GM19328 (cell line): ENCODE data around the gene CYB561.

Experiments
- ATAC-seq: cut with Tn5 transposase; IDR thresholded peaks from one replicate; pipeline ENCODE4 v1.9.1; 2021; ENCODE audit warnings: mild to moderate bottlenecking, moderate library complexity; ENCODE audit not compliant: unreplicated experiment

CYB561 gene

GRCh38 chr17:63435681-63436522 lies 10.2 kb downstream of the CYB561 start:
- ATAC-seq: no peak

- no peak for ATAC-seq
Observed at GRCh38 chr17:63434951-63435571, 11.0 kb downstream of the CYB561 start.

GRCh38 chr17:63433746-63434591 lies 12.1 kb downstream of the CYB561 start:
- no peak for ATAC-seq

GRCh38 chr17:63431939-63432804 lies 13.9 kb downstream of the CYB561 start:
- ATAC-seq: no peak

- ATAC-seq: no peak
Observed at GRCh38 chr17:63431618-63431938, 14.5 kb downstream of the CYB561 start.

- ATAC-seq: no peak
Observed at GRCh38 chr17:63430223-63430622, 15.9 kb downstream of the CYB561 start.

- ATAC-seq: no peak
Observed at GRCh38 chr17:63429766-63430165, 16.3 kb downstream of the CYB561 start.

- ATAC-seq: no peak
Observed at GRCh38 chr17:63426917-63427308, 19.2 kb downstream of the CYB561 start.

GRCh38 chr17:63426041-63426916 lies 19.8 kb downstream of the CYB561 start:
- no peak for ATAC-seq

- ATAC-seq: no peak
Observed at GRCh38 chr17:63425483-63425882, 20.6 kb downstream of the CYB561 start.

GRCh38 chr17:63423963-63424362 lies 22.1 kb downstream of the CYB561 start:
- no peak for ATAC-seq

GRCh38 chr17:63423251-63423950 lies 22.7 kb downstream of the CYB561 start:
- no peak for ATAC-seq

- ATAC-seq: no peak
Observed at GRCh38 chr17:63421681-63422645, 24.1 kb downstream of the CYB561 start.

GRCh38 chr17:63420868-63421680 lies 25.0 kb downstream of the CYB561 start:
- no peak for ATAC-seq

- no peak for ATAC-seq
Observed at GRCh38 chr17:63419949-63420867, 25.9 kb downstream of the CYB561 start.

GRCh38 chr17:63419398-63419797 lies 26.7 kb downstream of the CYB561 start:
- no peak for ATAC-seq
